Activated naive CD4-positive, alpha-beta T cell (primary cell): ENCODE results near the gene VMAC.
A peak's percentile ranks its signal among the peaks of the same experiment; 100 is the strongest.

Source experiments
- DNase-seq, 4 experiments: peaks; one replicate each; lab custom pipeline; 2025; lab: John Stamatoyannopoulos, UW

The VMAC gene

GRCh38 chr19:5931251-5931650, 26.6 kb downstream of the VMAC start:
- no peak for DNase-seq

GRCh38 chr19:5932146-5932545, 27.5 kb downstream of the VMAC start:
- no peak for DNase-seq

GRCh38 chr19:5932609-5933262, 28.1 kb downstream of the VMAC start:
- DNase-seq, result no peak

- DNase-seq, result no peak
Observed at GRCh38 chr19:5933391-5934068, 28.9 kb downstream of the VMAC start.

GRCh38 chr19:5934069-5934401, 29.4 kb downstream of the VMAC start:
- no peak for DNase-seq

- DNase-seq, result no peak
Observed at GRCh38 chr19:5934774-5935472, 30.3 kb downstream of the VMAC start.

GRCh38 chr19:5935473-5936291, 31.0 kb downstream of the VMAC start:
- no peak for DNase-seq

GRCh38 chr19:5936292-5936592, 31.6 kb downstream of the VMAC start:
- no peak for DNase-seq

- no peak for DNase-seq
Observed at GRCh38 chr19:5937550-5937949, 32.9 kb downstream of the VMAC start.

GRCh38 chr19:5940260-5941208, 35.9 kb downstream of the VMAC start:
- no peak for DNase-seq

GRCh38 chr19:5941673-5942072, 37.0 kb downstream of the VMAC start:
- DNase-seq, result no peak

GRCh38 chr19:5943045-5943444, 38.4 kb downstream of the VMAC start:
- DNase-seq, result no peak

GRCh38 chr19:5943623-5944022, 39.0 kb downstream of the VMAC start:
- no peak for DNase-seq

GRCh38 chr19:5947435-5947834, 42.8 kb downstream of the VMAC start:
- DNase-seq, result no peak

GRCh38 chr19:5948752-5949564, 44.3 kb downstream of the VMAC start:
- DNase-seq, result no peak

- peak in 1 of 4 experiments; percentile 23 for DNase-seq
Observed at GRCh38 chr19:5949792-5950305, 45.2 kb downstream of the VMAC start.

- no peak for DNase-seq
Observed at GRCh38 chr19:5950741-5951140, 46.1 kb downstream of the VMAC start.

GRCh38 chr19:5951338-5951861, 46.7 kb downstream of the VMAC start:
- no peak for DNase-seq

- DNase-seq, result no peak
Observed at GRCh38 chr19:5952193-5953029, 47.7 kb downstream of the VMAC start.
